ENCODE data around the gene THSD7B. TPM values are rescaled to one million over a fixed set of nuclear protein-coding genes. Genes with fewer than 3 reads are reported as not detected.

THSD7B gene
- total and polyA plus RNA-seq, 9 donors, result 0.10 to 0.82 (median 0.37) TPM; not detected in 1

- DNase-seq, result no peak
- no peak overlapping the region for H3K27ac ChIP-seq
- H3K9me3 ChIP-seq, result peaks cover 0 to 5% of the 10 kb centered on the region in 2 donors
- no peaks in the 10 kb centered on the region for H3K36me3 ChIP-seq
- H3K4me3 ChIP-seq, result no peak overlapping the region
- intact Hi-C loops (cut with DNase I), result no loop called here
- TF ChIP-seq POLR2A (IDR thresholded peaks at IDR 0.05), result no peak
- TF ChIP-seq EP300 (IDR thresholded peaks at IDR 0.05), result no peak
- no peak for TF ChIP-seq CTCF (IDR thresholded peaks at IDR 0.05)
- no peaks in the 10 kb centered on the region for H3K27me3 ChIP-seq
- no peaks in the 10 kb centered on the region for H3K4me1 ChIP-seq (ENCODE audit: insufficient read depth)
Measured at GRCh38 chr2:137590102-137590501, 824.8 kb downstream of the THSD7B start.

DNA sequence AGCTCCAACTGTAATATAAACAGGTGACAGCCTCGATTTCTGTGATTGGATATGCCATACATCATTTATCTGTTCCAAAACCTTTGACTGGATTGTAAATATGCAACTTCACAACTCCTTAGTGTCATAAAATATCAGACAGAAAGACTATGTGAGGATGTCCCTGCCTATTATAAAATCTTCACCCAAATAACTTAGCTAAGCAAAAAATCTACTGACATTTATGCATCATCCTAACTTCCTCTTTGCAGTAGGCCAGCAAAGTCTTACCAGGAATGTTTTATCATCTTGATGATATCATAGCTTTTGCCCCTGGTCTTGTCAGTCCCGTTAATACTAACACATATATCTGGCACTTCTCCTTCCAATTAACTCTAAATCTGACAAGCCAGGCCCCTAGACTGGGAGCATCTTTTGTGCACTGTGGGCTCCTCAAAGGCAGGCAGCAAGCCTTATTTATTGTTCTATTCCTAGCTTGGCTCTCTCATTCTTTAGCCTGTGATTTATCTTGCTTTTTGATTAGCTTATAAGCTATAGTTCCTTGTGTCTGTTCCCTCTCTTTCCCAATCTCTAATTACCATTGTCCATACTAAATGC, 842.5 kb downstream of the THSD7B start:
- Histone ChIP-seq H3K9me3 (no peaks in the 10 kb centered on the region), H3K27me3 (no peaks in the 10 kb centered on the region), H3K36me3 (no peaks in the 10 kb centered on the region), H3K27ac (no peak overlapping the region), H3K4me3 (no peak overlapping the region), H3K4me1 (ENCODE audit: insufficient read depth) (no peaks in the 10 kb centered on the region)
- DNase-seq, result no peak
- intact Hi-C loops (cut with DNase I), result no loop called here
- TF ChIP-seq EP300 (IDR thresholded peaks at IDR 0.05) (no peak), POLR2A (IDR thresholded peaks at IDR 0.05) (no peak), CTCF (IDR thresholded peaks at IDR 0.05) (no peak)
- 15 to 20% (median 17%) methylated on average over 2 of the region's 2 CpGs for WGBS, 3 donors

DNA sequence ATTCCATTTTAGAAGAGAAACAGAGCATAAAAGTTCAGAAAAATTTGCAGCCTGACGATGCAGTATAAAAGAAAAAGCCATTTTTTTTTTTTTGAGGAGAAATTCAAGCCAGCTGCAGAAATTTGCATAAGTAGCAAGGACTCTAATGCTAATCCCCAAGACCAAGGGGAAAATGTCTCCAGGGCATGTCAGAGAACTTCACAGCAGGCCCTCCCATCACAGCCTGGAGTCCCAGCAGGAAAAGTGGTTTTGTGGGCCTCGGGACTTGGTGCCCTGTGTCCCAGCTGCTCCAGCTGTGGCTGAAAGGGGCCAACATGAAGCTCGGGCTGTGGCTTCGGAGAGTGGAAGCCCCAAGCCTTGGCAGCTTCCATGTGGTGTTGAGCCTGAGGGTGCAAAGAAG, 873.6 kb downstream of the THSD7B start:
- Histone ChIP-seq H3K4me3 (no peak overlapping the region), H3K27me3 (no peaks in the 10 kb centered on the region), H3K36me3 (no peaks in the 10 kb centered on the region), H3K4me1 (ENCODE audit: insufficient read depth) (no peaks in the 10 kb centered on the region), H3K27ac (no peak overlapping the region), H3K9me3 (no peaks in the 10 kb centered on the region)
- intact Hi-C loops (cut with DNase I), result no loop called here
- DNase-seq, result no peak
- WGBS, 3 donors, result 80 to 89% (median 85%) methylated on average over 4 of the region's 4 CpGs
- TF ChIP-seq CTCF (IDR thresholded peaks at IDR 0.05) (no peak), EP300 (IDR thresholded peaks at IDR 0.05) (no peak), POLR2A (IDR thresholded peaks at IDR 0.05) (no peak)

- no peak overlapping the region for H3K27ac ChIP-seq
- no peak overlapping the region for H3K4me3 ChIP-seq
- no peaks in the 10 kb centered on the region for H3K36me3 ChIP-seq
- TF ChIP-seq POLR2A (IDR thresholded peaks at IDR 0.05) (no peak), EP300 (IDR thresholded peaks at IDR 0.05) (no peak), CTCF (IDR thresholded peaks at IDR 0.05) (no peak)
- intact Hi-C loops (cut with DNase I), result no loop called here
- 27 to 67% (median 62%) methylated on average over 2 of the region's 2 CpGs for WGBS, 3 donors
- no peaks in the 10 kb centered on the region for H3K9me3 ChIP-seq
- no peaks in the 10 kb centered on the region for H3K27me3 ChIP-seq
- DNase-seq, result no peak
- no peaks in the 10 kb centered on the region for H3K4me1 ChIP-seq (ENCODE audit: insufficient read depth)
Measured at GRCh38 chr2:137644731-137645130, 879.4 kb downstream of the THSD7B start.
